GM23338 (cell line): ENCODE results near the gene NDUFV1.

Source experiments
- EZH2 ChIP-seq: fragments of 200-600 bp; sonication (generic); IDR thresholded peaks from one replicate; pipeline ENCODE4 v1.8.0; 2017; ENCODE audit warnings: antibody characterized with exemption, mild to moderate bottlenecking, low read depth; ENCODE audit not compliant: unreplicated experiment
- EZH2phosphoT487 ChIP-seq: fragments of 200-600 bp; sonication (generic); IDR thresholded peaks from one replicate; pipeline ENCODE4 v1.8.1; 2018; ENCODE audit warnings: antibody characterized with exemption; ENCODE audit not compliant: unreplicated experiment
- POLR2AphosphoS5 ChIP-seq: IDR thresholded peaks from 2 replicates; pipeline ENCODE4 v1.6.1; 2016; ENCODE audit warnings: antibody characterized with exemption, low read depth
- ZNF114 ChIP-seq: fragments of 250-450 bp; sonication (Bioruptor Pico); IDR thresholded peaks from 2 replicates; pipeline ENCODE4 v1.5.0; 2020; ENCODE audit warnings: mild to moderate bottlenecking, moderate library complexity
- ZNF331 ChIP-seq: fragments of 250-450 bp; sonication (Bioruptor Pico); IDR thresholded peaks from 2 replicates; pipeline ENCODE4 v1.5.0; 2020; ENCODE audit warnings: low read depth, mild to moderate bottlenecking, moderate library complexity
- TF ChIP-seq, protein P1 (sequence below), 2 experiments: fragments of 200-600 bp in 1 of 2; sonication (generic) in 1 of 2; conservative IDR thresholded peaks; 2 replicates each; pipeline versions ENCODE4 v1.5.1 to v1.6.1; 2016 to 2017; ENCODE audit warnings: antibody characterized with exemption in 2 of 2, low read depth in 2 of 2, mild to moderate bottlenecking in 2 of 2, moderate library complexity in 1 of 2
- TF ChIP-seq, protein P2 (sequence below): IDR thresholded peaks from 2 replicates; pipeline ENCODE4 v1.6.1; 2016; ENCODE audit warnings: antibody characterized with exemption

DNA sequence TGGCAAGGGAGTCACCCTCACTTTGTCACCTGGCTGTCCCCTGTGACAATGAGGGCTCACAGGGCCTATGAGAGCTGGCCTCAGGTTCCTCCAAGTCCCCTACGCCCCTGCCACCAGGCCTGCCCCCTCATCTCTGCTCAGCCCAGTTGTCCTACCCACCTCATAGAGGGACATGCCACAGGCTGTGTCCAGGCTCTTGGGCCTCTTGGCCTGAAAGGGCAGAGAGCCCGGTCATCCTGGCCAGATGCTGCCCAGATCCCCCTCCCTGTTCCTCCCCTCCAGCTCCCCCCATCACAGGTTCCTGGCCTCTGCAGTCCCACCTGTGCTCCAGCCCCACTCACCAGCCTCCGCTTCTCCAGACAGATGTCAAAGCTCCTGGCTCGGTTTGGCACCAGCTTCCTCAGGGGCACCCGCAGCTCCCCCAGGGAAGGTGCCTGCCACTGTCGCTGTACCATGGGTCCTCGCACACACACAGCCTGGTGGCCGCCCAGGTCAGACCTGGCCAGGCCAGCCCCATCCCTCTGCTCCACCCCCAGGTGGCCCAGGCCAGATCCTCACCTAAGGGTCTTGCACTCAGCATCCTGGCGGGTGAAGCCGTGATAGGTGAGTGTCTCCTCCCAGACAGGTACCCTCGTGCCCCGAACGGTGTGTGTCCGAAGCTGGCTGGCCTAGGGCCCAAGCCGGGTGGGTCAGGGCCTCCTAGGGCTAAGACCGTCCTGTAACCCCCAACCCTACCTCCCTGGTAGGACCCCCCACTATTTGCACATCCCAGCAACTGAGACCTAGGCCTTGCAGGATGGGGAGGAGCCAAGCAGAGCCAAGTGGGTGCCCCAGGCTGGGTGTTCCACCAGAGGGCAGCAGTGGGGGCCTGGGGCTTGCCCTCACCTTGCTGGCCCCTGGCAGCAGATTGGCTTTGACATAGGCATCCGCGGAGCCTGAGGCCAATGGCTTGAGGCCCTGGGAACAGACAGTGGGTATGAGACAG, 8.3 kb downstream of the NDUFV1 start:
- no peak for TF ChIP-seq POLR2AphosphoS5
- TF ChIP-seq, protein P1, sequence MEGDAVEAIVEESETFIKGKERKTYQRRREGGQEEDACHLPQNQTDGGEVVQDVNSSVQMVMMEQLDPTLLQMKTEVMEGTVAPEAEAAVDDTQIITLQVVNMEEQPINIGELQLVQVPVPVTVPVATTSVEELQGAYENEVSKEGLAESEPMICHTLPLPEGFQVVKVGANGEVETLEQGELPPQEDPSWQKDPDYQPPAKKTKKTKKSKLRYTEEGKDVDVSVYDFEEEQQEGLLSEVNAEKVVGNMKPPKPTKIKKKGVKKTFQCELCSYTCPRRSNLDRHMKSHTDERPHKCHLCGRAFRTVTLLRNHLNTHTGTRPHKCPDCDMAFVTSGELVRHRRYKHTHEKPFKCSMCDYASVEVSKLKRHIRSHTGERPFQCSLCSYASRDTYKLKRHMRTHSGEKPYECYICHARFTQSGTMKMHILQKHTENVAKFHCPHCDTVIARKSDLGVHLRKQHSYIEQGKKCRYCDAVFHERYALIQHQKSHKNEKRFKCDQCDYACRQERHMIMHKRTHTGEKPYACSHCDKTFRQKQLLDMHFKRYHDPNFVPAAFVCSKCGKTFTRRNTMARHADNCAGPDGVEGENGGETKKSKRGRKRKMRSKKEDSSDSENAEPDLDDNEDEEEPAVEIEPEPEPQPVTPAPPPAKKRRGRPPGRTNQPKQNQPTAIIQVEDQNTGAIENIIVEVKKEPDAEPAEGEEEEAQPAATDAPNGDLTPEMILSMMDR (conservative IDR thresholded peaks at IDR 0.05; ENCODE audit: low read depth in 2 of 2): peak; percentile 64 to 87
- no peak for TF ChIP-seq EZH2phosphoT487
- no peak for TF ChIP-seq EZH2
- TF ChIP-seq, protein P2, sequence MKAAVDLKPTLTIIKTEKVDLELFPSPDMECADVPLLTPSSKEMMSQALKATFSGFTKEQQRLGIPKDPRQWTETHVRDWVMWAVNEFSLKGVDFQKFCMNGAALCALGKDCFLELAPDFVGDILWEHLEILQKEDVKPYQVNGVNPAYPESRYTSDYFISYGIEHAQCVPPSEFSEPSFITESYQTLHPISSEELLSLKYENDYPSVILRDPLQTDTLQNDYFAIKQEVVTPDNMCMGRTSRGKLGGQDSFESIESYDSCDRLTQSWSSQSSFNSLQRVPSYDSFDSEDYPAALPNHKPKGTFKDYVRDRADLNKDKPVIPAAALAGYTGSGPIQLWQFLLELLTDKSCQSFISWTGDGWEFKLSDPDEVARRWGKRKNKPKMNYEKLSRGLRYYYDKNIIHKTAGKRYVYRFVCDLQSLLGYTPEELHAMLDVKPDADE: no peak
- no peak for TF ChIP-seq ZNF114 (CRISPR knock-in tag)
- no peak for TF ChIP-seq ZNF331 (CRISPR knock-in tag)
